ENCODE results near the gene FHOD3.

DNA sequence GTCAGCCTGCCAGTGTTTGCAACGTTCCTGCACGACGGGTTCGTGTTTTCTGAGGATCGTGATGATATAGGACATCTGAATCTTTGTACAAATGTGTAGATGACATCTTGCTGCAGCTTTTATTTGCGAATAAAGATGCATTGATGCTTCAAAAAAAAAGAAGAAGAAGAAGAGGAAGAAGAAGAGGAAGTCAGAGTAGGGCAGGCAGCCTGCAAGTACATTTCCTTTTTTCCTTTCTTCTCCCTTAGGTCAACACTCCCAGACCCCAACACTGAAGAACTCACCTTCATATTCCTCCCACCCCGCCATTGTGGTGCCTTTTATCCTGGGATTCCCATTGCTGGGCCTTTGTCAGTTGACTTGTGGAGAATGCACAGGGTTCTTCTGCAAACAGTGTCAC lies 91.5 kb downstream of the FHOD3 start:
- TF ChIP-seq, protein P1, sequence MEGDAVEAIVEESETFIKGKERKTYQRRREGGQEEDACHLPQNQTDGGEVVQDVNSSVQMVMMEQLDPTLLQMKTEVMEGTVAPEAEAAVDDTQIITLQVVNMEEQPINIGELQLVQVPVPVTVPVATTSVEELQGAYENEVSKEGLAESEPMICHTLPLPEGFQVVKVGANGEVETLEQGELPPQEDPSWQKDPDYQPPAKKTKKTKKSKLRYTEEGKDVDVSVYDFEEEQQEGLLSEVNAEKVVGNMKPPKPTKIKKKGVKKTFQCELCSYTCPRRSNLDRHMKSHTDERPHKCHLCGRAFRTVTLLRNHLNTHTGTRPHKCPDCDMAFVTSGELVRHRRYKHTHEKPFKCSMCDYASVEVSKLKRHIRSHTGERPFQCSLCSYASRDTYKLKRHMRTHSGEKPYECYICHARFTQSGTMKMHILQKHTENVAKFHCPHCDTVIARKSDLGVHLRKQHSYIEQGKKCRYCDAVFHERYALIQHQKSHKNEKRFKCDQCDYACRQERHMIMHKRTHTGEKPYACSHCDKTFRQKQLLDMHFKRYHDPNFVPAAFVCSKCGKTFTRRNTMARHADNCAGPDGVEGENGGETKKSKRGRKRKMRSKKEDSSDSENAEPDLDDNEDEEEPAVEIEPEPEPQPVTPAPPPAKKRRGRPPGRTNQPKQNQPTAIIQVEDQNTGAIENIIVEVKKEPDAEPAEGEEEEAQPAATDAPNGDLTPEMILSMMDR (IDR thresholded peaks at IDR 0.05) = no peak
- no peak for TF ChIP-seq POLR2A (IDR thresholded peaks at IDR 0.05)
